Stimulated activated CD8-positive, alpha-beta memory T cell treated with anti-CD3 and anti-CD28 coated beads, Interleukin-7, amount 100 ng/mL, for 48 hours (primary cell): ENCODE measurements around the gene E2F4.

Experiments used
- DNase-seq, 2 donors: peaks; one replicate each; pipeline ENCODE4 v3.0.0-alpha.2; 2020; ENCODE audit warnings: low read depth in 1 of 2; ENCODE audit errors: extremely low read depth in 1 of 2

The E2F4 gene

DNA sequence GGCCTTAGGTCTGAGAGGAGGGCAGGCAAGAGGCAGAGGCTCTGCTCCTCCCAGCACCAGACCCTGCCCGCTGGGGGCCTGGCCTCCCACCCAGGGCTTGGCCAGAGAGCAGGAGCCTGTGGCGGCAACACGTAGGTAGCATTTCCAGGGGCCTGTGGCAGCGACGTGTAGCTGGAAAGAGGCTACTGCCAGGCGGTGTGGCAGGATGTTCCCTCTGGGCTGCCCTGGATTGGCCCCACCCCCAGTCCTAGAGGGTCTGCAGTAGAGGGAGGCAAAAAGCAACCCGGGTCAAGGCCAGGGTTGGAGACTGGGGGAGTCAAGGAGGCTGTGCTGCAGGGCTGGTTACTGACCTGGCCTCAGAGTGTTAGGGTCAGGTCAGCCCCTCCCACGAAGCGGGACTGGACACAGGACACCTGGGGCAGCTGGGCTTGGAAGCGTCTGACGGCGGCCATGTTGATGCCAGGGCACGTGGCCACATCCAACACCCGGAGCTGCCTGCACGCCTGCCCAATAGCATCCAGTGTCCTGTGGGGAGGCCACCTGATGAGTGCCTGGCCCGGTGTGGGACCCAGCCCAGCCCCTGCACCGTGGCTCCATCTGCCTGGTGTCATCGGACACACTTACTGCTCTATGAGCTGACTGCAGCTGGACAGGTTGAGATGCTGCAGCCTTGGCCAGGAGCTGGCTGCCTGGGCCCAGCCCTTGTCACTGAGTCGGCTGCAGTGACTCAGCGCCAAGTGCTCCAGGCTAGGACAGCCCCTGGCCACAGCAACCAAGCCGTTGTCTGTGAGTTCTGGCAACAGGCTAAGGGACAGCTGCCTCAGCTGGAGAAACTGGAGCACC lies 15.5 kb downstream of the E2F4 start:
- no peak for DNase-seq

DNA sequence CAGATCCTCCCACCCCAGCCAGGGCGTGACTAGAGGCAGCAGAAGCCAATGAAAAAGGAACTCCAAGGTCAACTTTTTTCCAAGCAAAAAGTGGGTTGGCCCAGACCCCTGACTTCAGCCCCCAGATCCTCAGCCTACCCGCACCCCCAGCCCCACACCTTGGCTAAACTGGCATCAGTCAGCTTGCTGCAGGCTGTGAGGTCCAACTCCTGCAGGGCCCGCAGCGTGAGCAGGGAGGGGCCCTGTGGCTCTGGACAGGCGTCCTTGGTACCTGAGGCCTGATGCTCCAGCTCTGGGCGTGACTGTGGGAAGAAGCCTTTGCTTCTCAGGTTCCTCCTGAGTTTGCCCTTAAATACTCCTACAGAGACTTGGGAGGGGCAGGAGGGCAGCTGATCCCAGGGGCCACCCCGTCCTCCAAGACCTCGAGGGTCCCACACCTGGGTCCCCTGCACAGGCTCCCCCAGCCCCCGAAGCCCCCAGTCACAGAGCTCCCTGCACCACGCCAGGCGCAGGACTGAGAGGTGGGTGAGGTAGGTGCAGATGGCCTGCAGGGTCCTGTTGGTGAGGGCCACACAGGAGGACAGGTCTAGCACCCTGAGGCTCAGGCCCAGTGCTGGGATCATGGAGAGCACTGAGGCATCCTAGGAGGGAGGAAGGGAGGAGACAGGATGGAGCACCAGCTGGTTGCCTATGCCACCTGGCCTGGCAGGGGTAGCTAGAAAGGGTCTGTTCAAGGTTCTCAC lies 16.4 kb downstream of the E2F4 start:
- no peak for DNase-seq

DNA sequence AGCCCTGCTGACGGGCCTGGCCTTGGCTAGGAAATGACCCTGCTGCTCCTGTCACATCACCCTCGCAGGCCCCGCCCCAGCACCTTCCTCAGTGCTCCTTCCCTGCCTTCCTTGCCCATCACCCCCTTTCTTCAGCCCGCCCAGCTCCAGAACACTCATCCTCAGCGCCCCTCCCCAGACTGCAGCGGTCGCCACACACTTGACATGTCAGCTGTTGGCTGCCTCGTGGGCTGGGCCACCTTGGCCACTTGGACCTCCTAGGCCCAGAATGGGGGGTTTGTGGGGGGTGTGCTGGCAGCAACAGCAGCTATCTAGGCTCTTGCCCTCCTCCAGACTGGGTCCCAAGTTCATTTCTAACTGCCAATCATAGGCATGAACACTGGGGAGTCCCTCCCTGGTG lies 17.6 kb downstream of the E2F4 start:
- no peak for DNase-seq

DNA sequence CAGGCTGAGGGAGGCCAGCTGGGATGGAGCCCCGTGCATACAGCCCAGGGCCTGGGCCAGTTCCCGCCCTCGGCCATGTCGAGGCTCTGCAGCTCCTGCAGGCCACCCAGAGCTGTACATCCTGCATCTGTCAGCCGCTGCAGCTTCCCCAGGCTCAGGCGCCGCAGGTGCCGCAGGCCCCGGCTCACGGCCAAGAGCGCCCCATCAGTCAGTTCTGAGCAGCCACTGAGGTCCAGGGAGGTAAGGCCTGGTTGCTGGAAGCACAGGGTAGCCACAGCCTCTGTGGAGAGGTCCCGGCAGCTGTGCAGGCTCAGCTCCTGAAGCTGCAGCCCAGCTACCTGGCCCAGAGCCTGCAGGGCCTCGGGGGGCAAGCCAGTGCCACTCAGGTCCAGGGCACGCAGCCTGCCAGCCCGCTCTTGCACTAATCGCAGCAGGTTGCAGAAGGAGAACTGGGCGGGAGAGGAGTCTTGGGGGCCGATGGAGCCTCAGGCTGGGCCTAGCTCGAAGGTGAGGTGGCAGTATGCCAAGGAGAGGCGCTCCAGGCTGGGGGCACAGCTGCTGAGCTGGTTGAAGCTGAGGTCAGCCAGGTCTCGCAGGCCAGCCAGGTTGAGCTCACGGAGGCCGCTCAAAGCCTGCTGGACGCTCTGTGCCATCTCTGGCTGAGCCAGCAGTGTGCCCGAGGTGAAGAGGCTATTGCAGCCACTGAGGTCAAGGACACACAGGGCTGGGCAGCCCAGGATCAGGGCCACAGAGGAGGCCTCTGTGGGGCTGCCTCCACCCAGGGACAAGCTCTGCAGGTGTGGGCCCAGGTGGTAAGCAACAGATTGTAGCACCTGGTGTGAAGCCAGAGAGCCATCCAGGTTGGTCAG lies 18.3 kb downstream of the E2F4 start:
- no peak for DNase-seq

DNA sequence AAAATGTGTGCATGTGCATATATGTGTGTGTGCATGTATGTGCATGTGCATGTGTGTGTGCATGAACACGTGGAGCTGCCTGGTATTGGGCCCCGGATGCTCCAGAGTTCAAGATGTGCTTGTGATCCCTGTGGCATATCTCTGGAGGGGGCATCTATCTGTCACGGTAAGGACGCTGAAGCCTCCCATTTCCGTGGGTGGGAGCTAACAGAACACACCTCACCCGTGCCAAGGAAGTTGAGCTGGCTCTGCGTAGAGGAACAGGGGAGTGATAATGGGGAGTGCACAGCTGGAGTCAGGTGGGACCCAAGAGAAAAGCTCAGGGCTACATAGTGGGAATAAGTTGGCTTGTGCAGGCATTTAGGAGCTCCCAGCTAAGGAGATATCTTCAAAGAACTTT lies 19.7 kb downstream of the E2F4 start:
- DNase-seq = no peak

DNA sequence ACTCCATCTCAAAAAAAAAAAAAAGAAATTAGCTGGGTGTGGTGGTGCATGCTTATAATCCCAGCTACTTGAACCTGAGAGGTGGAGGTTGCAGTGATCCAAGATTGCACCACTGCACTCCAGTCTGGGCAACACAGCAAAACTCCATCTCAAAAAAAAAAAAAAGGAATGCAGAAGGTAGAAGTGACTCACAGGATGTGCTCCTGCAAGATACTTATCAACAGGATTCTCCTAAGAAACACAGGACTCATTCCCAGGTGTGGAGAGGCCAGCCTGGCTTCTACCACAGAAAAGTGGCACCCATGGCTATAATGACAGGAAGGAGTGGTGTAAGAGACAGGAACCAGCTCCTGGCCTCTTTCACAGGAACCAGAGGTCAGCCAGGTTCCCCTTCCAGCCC lies 20.8 kb downstream of the E2F4 start:
- DNase-seq = no peak

DNA sequence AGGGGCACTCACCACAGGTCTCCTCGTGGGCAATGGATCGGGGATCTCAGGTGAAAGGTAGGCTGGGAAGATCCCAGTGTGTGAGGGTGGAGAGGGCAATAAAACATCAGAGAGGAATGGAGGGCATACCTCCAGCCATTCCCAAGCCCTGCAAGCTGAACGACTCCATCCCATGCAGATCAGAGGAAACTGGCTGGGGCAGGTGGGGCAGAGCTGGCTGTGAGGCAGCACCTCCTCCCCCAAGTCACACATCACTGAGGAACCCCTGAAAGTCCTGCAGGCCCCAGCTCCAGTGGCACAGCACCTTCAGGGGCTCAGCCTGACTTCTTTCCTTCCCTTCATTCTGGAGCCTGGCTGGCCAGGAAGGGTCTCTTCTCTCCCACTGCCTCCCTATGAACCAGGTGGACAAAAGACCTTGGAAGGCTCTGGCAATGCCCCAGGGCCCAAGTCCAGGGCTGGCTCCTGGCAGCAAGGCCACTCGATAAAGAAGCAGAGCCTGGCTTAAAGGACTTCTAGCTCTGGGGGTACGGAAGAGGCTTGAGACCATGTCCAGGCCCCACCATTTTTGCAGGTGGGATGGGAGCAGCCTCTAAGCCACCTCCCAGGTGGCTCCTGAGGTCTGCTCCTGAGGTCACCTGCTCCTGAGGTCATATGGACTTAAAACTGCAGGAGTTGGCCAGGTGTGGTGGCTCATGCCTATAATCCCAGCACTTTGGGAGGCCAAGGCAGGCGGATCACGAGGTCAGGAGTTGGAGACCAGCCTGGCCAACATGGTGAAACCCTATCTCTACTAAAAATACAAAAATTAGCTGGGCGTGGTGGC lies 21.5 kb downstream of the E2F4 start:
- DNase-seq = no peak

DNA sequence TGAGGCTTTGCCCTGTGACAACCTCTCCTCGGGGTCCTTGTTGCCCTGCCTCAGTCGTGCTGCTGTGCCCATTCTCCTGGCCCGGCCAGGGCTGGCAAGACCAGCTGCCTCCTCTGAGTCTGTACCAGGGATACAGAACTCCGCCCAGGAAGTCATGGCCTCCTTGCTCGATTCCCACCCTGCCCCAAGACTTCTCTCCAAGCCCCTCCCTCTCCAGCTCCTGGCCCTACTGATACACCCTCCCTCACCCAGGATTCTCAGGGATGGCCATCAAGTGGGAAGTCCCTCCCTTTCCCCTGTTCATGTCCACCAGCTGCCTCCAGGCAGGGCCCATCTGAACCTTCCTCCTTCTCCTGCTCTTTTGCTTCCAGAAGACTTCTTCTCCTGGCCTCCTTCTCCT lies 23.8 kb downstream of the E2F4 start:
- no peak for DNase-seq

DNA sequence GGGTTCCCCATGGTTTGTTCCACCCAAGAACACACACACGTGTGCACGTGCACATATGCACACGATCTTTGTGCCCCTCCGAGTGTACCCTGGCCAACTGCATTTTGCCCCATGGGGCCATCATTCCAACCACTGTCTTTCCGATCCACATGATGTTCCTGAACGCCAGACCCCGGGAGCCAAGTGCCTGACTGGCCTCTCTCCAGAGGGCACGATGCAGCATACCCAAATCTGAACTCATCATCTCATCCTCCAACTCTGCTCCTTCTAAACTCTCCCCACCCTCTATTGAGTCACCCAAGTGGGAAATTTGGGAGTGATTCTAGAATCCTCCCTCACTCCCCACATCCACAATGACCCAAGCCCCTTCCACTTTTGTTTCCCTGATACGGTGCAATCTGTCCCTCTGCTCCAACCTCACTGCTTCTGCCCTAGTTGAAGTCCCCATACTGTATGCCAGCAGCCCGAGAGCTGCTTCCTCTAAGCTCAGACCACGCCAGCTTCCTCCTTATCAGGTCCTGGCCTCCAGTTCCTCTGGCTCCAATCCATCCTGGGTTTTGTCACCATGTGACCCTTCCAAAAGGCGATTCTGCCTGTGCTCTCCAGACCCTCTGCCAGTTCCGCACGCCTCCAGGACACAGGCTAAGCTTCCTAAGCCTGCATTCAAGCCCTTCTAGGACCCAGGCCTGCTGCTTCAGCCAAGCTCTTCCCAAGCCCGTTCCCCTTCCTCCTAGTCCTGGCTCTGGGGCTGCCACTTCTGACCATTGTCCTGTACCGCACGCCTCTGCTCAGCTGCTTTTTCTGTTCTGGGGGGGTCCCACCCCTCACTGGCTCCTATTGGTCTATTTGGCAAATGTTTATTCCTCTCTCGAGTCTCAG lies 24.9 kb downstream of the E2F4 start:
- DNase-seq = no peak

DNA sequence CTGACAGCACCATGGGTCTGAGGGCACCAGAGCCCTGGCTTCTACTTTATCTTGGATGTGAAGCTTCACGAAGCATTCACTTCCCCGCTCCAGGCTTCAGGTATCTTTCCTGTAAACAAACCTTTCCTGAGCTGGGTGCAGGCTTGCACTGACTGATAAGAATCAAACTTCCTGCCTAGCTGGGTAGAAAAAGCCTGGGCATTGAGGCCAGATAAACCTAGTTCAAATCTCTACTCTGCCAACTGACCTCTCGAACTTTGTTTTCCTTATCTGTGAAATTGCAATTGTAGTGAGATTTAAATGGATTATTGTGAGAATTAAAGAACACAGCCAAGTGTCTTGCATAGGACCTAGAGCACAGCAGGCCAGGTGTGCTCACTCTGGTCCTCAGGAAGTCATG lies 32.0 kb downstream of the E2F4 start:
- DNase-seq = no peak

DNA sequence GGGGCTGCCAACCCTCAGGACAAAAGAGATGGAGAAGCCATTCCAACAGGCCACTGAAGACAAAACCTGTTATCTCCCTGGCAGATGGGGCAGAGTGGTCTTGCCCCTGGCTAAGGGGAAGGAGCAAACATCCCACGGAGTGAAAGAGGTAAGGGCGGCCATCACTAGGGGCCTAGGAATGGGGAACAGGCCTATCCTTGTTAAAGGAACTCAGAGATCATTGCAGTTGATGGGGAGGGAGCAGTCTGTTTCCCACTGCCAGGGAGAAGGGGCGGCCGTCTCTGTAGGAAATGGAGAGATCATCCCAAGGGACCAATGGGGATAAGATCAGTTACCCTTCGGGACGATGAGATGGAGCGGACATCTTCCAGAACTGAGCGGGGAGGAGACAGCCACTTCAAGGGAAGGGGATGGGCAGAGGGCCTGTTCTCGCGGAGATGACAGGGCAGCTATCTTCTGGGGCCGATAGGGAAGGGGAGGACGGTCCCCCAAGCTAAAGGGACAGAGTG lies 34.4 kb downstream of the E2F4 start:
- no peak for DNase-seq

DNA sequence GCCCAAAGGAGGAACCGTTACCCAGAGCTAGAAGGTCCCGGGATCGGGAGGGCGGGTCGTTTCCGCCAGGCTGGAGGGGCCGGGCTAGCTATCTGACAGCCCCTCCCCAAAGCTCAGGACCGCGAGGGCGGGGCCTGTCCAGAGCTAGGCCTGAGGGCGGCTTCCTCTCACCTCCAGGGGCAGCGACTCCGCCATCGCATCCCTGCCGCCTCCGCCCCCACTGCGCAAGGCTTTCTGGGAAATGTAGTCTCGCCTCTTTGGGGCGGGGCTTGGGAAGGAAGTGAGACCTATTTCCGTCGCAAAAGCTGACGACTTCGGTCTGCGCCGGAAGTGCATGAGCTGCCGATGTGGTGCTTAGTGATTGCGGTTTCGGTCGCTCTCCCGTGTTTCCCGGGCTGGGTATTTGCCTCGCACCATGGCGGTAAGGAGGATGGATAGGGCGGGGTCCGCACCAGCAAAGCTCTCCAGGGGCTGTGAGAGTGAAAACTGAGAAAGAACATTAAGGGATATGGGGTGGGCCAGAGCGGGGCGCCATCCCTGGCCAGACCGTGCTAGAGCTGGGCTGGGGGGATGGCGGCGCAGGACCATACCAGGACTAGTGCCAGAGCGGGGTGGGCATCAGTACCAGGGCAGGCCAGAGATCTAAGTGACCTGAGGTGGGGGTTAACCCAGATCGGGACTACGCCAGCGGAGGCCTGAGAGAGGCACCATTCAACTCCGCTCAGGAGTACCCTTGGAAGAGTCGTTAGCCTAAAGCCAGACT lies 35.0 kb downstream of the E2F4 start, which contains the start of gene TMEM208:
TSS of gene TMEM208 (plus strand) at position 327 of the 763 bp plus-strand sequence. CDS start at position 416, 89 bp downstream.
- peak; percentile 97 to 99 for DNase-seq

DNA sequence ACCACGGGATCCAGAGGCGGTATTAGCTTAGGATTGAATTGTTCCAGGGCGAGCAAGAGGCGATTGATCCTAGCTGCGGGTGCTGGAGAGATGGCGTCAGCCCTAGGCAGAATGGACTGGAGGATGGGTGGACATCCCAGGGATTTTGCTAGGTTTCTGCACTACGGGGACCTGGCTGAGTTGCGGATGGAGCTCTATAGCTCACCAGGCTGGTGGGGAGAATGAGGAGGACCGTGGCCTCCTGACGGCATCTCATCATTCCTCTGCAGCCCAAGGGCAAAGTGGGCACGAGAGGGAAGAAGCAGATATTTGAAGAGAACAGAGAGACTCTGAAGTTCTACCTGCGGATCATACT lies 35.6 kb downstream of the E2F4 start:
- DNase-seq = no peak

DNA sequence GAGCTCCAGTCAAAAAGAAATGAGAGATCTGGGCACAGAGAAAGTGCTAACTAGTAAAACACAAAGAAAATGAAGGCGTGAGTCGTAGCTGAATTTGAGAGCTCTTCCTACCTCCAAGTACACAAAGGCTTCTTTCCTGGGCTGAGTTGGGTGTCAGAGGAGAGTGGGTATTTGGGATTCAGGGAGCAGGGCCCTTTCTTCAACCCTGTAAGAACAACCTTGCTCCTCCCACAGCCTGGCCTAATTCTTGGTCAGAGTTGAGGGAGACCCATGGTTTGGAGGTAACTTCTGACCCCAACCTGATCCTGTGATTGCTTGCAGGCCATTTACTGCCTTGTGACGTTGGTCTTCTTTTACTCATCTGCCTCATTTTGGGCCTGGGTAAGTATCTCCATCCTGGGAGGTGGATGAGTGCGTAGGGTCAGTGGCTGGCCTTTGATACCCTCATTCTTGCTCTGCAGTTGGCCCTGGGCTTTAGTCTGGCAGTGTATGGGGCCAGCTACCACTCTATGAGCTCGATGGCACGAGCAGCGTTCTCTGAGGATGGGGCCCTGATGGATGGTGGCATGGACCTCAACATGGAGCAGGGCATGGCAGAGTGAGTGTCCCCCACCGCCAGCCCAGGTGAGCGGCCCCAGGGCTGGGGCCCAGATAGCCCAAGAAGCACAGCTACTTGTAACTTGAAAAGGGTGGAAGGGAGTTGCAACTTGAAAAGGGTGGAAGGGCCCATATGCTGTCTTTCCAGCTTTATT lies 36.3 kb downstream of the E2F4 start:
- DNase-seq = no peak

DNA sequence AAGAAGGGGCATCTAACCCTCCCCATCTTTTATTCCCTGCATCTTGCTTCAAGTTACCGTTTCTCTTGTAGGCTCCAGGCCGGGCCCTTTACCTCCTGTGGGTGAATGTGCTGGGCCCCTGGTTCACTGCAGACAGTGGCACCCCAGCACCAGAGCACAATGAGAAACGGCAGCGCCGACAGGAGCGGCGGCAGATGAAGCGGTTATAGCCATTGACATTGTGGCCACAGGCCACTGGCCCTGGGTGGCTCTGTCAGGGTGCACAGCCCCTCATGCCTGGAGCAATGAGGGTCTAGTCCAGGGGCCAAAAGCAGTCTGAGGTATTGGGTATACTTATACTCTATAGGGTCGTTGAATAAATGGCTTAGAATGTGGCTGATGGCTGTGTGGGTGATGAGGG lies 37.0 kb downstream of the E2F4 start:
- no peak for DNase-seq

DNA sequence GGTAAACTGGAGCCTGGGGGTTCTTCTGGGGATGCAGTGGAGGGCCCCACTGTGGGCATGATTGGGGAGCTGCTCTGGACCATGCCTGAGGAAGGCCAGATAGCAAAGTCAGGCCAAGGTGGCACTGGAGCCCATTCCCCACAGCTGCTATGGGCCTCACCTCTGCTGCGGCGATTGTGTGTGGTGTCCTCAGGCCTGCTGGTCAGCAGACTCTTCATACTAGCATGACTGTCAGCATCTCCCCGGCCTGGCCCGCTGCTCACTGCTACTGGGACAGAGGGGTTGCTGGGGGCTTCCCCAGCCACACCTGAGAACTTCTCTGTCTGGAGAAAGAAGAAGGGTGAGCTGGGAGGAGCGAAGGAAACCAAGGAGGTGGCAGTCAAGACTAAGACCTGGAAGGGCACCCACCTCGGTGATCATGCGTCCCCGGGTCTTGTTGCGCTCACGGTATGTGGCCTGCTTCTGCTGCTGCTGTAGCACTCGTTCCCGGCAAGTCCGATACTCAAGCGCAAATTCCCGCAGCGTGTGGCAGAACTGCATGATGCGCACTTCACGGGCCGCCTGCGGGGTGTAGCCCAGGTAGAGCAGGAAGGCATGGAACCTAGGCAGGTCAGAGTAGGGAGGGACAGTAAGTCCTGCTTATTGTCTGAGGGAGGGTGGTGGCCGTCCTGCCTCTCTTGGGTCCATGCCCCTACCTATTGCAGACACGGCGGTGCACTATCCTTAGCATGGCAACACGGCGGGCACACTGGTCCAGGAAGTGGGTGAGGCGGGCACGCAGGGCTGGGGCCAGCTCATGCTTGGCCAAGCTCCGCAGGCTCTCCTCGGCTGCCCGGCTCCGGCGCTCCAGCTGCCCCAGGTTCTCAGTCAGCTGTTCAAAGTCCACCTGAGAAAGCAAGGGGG lies 38.2 kb downstream of the E2F4 start:
- no peak for DNase-seq
